Panc1 (cell line): Measurements from ENCODE around the gene STAM. TPM values are rescaled to one million over a fixed set of nuclear protein-coding genes. Genes with fewer than 3 reads are reported as not detected.

Experiments
- ATAC-seq: fragments of 200-7000 bp; cut with Tn5 transposase; 2 replicates; pipeline ENCODE4 v1.9.1; 2020; ENCODE audit warnings: mild to moderate bottlenecking, moderate library complexity
- BruUV-seq: library from RNA; stranded (reverse); fragments of 400-500 nt; replicated peaks from 2 replicates; lab custom pipeline; 2021; lab: Mats Ljungman, UMichigan
- CTCF ChIA-PET: fragments of 300-600 bp; sonication (Branson Sonifier 250); formaldehyde crosslinking; loops from one replicate; lab custom pipeline; 2022; ENCODE audit warnings: antibody characterized with exemption; lab: Charles Lee
- POLR2A ChIA-PET: fragments of 300-600 bp; sonication (Branson Sonifier 250); formaldehyde crosslinking; loops from one replicate; lab custom pipeline; 2022; ENCODE audit warnings: antibody characterized with exemption; lab: Charles Lee
- DNase-seq: peaks from one replicate; pipeline ENCODE4 v3.0.0-alpha.2; 2010; ENCODE audit warnings: low read depth, low spot score
- H3K27ac ChIP-seq: 2 replicates; pipeline ENCODE4 v1.5.1; 2011; ENCODE audit warnings: mild to moderate bottlenecking, low read length, inconsistent platforms
- H3K27me3 ChIP-seq: fragments of 200-500 bp; sonication (Bioruptor generic); 2 replicates; pipeline ENCODE4 v1.6.0; 2014; ENCODE audit warnings: low read length, inconsistent platforms; ENCODE audit not compliant: control insufficient read depth, insufficient read depth
- H3K36me3 ChIP-seq: fragments of 200-500 bp; sonication (Bioruptor generic); 2 replicates; pipeline ENCODE4 v1.5.1; 2014; ENCODE audit warnings: inconsistent platforms, mild to moderate bottlenecking, low read length, moderate library complexity; ENCODE audit not compliant: control insufficient read depth, insufficient read depth
- H3K4me1 ChIP-seq: 2 replicates; pipeline ENCODE4 v1.5.1; 2011; ENCODE audit warnings: inconsistent platforms, mild to moderate bottlenecking, low read length, moderate library complexity; ENCODE audit not compliant: control insufficient read depth, insufficient read depth
- H3K4me3 ChIP-seq, 2 experiments: 2 replicates each; pipeline ENCODE4 v1.5.1; 2011 to 2012; ENCODE audit warnings: low read depth in 2 of 2, low read length in 2 of 2, mild to moderate bottlenecking in 2 of 2, inconsistent platforms in 1 of 2, moderate library complexity in 1 of 2
- H3K9me3 ChIP-seq: fragments of 200-500 bp; sonication (Bioruptor generic); 2 replicates; pipeline ENCODE4 v1.5.1; 2014; ENCODE audit warnings: low read depth, mild to moderate bottlenecking, inconsistent platforms, low read length, moderate library complexity; ENCODE audit not compliant: control insufficient read depth, insufficient read depth
- POLR2AphosphoS5 ChIP-seq: IDR thresholded peaks from 2 replicates; pipeline ENCODE4 v1.6.1; 2012; ENCODE audit warnings: mild to moderate bottlenecking, low read depth, low read length, moderate library complexity
- SIN3A ChIP-seq: IDR thresholded peaks from 2 replicates; pipeline ENCODE4 v1.6.1; 2012; ENCODE audit warnings: low read depth, mild to moderate bottlenecking, low read length, moderate library complexity, borderline replicate concordance; ENCODE audit not compliant: insufficient read depth
- TCF7L2 ChIP-seq: IDR thresholded peaks from 2 replicates; pipeline ENCODE4 v1.6.1; 2011; ENCODE audit warnings: mild to moderate bottlenecking, low read depth, low read length, inconsistent platforms
- in situ Hi-C: cut with HindIII; loops from 2 replicates; pipeline ENCODE4 v1.10.0; 2016; ENCODE audit warnings: low sequenced_read_pairs, low pct_unique_long_range_greater_than_20kb
- intact Hi-C: fragments of 100-400 bp; cut with micrococcal nuclease; formaldehyde crosslinking; loops from one replicate; pipeline ENCODE4 v1.10.0; 2022; ENCODE audit not compliant: unreplicated experiment
- total RNA-seq: library from RNA; stranded (reverse); gene quantifications from one replicate; pipeline ENCODE4 v1.2.1, GENCODE V29; 2021; ENCODE audit not compliant: unreplicated experiment
- TF ChIP-seq, protein P1 (sequence below): fragments of 450-650 bp; IDR thresholded peaks from 2 replicates; pipeline ENCODE4 v1.5.1; 2017; ENCODE audit warnings: mild to moderate bottlenecking
- TF ChIP-seq, protein P2 (sequence below), 2 experiments: IDR thresholded peaks; 2 replicates each; pipeline ENCODE4 v1.6.1; 2011 to 2012; ENCODE audit warnings: low read depth in 2 of 2, control low read depth in 1 of 2, low read length in 1 of 2, mild to moderate bottlenecking in 1 of 2, moderate library complexity in 1 of 2; ENCODE audit not compliant: insufficient read depth in 1 of 2

The STAM gene
- total RNA-seq, 1 experiment from 2014 or later: 18.9 TPM

- no peak overlapping the region for H3K4me3 ChIP-seq
- intact Hi-C loops (no loop called here), in situ Hi-C loops (no loop called here)
- no peaks in the 10 kb centered on the region for H3K27me3 ChIP-seq
- H3K4me1 ChIP-seq: peaks cover 47% of the 10 kb centered on the region
- no peak for DNase-seq
- ATAC-seq: no peak
- H3K27ac ChIP-seq: peak overlapping the region; percentile 54; the same call in 1 of the 2 replicates
- no peaks in the 10 kb centered on the region for H3K9me3 ChIP-seq
- H3K36me3 ChIP-seq: no peaks in the 10 kb centered on the region; the same call in 1 of the 2 replicates
- TF ChIP-seq, protein P1, sequence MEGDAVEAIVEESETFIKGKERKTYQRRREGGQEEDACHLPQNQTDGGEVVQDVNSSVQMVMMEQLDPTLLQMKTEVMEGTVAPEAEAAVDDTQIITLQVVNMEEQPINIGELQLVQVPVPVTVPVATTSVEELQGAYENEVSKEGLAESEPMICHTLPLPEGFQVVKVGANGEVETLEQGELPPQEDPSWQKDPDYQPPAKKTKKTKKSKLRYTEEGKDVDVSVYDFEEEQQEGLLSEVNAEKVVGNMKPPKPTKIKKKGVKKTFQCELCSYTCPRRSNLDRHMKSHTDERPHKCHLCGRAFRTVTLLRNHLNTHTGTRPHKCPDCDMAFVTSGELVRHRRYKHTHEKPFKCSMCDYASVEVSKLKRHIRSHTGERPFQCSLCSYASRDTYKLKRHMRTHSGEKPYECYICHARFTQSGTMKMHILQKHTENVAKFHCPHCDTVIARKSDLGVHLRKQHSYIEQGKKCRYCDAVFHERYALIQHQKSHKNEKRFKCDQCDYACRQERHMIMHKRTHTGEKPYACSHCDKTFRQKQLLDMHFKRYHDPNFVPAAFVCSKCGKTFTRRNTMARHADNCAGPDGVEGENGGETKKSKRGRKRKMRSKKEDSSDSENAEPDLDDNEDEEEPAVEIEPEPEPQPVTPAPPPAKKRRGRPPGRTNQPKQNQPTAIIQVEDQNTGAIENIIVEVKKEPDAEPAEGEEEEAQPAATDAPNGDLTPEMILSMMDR: no peak
- TF ChIP-seq TCF7L2 (no peak), POLR2AphosphoS5 (no peak), SIN3A (no peak)
- TF ChIP-seq, protein P2, sequence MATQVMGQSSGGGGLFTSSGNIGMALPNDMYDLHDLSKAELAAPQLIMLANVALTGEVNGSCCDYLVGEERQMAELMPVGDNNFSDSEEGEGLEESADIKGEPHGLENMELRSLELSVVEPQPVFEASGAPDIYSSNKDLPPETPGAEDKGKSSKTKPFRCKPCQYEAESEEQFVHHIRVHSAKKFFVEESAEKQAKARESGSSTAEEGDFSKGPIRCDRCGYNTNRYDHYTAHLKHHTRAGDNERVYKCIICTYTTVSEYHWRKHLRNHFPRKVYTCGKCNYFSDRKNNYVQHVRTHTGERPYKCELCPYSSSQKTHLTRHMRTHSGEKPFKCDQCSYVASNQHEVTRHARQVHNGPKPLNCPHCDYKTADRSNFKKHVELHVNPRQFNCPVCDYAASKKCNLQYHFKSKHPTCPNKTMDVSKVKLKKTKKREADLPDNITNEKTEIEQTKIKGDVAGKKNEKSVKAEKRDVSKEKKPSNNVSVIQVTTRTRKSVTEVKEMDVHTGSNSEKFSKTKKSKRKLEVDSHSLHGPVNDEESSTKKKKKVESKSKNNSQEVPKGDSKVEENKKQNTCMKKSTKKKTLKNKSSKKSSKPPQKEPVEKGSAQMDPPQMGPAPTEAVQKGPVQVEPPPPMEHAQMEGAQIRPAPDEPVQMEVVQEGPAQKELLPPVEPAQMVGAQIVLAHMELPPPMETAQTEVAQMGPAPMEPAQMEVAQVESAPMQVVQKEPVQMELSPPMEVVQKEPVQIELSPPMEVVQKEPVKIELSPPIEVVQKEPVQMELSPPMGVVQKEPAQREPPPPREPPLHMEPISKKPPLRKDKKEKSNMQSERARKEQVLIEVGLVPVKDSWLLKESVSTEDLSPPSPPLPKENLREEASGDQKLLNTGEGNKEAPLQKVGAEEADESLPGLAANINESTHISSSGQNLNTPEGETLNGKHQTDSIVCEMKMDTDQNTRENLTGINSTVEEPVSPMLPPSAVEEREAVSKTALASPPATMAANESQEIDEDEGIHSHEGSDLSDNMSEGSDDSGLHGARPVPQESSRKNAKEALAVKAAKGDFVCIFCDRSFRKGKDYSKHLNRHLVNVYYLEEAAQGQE (IDR thresholded peaks at IDR 0.05; ENCODE audit: insufficient read depth in 1 of 2, low read depth in 2 of 2, low read length in 1 of 2): no peak
- BruUV-seq: no TSS peak
- ChIA-PET POLR2A (no interaction called here), CTCF (no interaction called here)
Observed at GRCh38 chr10:17671307-17671706, 27.4 kb downstream of the STAM start.

GRCh38 chr10:17673471-17674061 lies 29.6 kb downstream of the STAM start:
- Histone ChIP-seq H3K27me3 (no peaks in the 10 kb centered on the region), H3K9me3 (no peaks in the 10 kb centered on the region), H3K27ac (peak overlapping the region; percentile 81), H3K4me3 (peak overlapping the region in 1 of 2 experiments; percentile 18; a peak in 2 of 4 replicates), H3K4me1 (peaks cover 43% of the 10 kb centered on the region), H3K36me3 (no peaks in the 10 kb centered on the region; the same call in 1 of the 2 replicates)
- in situ Hi-C loops: no loop called here
- BruUV-seq: no TSS peak
- intact Hi-C loops: no loop called here
- CTCF ChIA-PET: no interaction called here
- POLR2A ChIA-PET: interaction anchor here (0.8 kb wide), 1 partner anchor 29 kb away, joined by 3 read pairs; no protein-coding TSS in a partner anchor
- ATAC-seq: peak; percentile 99
- TF ChIP-seq TCF7L2: no peak
- TF ChIP-seq, protein P1: no peak
- TF ChIP-seq SIN3A: no peak
- no peak for TF ChIP-seq POLR2AphosphoS5
- TF ChIP-seq, protein P2 (IDR thresholded peaks at IDR 0.05; ENCODE audit: insufficient read depth in 1 of 2, low read depth in 2 of 2, low read length in 1 of 2): no peak
- peak; percentile 77 for DNase-seq
